RPMI7951 (cell line): ENCODE results near the gene SIAH1. TPM values are rescaled to one million over a fixed set of nuclear protein-coding genes. Genes with fewer than 3 reads are reported as not detected.
"Not testable (repeated sequence)": the region's sequence is repeated elsewhere in the genome, so short reads cannot be mapped to it uniquely, and the experiment has no call there.

Experiments used
- DNase-seq: peaks from one replicate; pipeline ENCODE4 v3.0.0-alpha.2; 2012; ENCODE audit warnings: low read depth
- total RNA-seq: library from RNA; depleted of rRNA; stranded (reverse); fragments of >200 nt; shearing (Covaris generic); gene quantifications from 2 replicates; pipeline ENCODE4 v1.2.3, GENCODE V29; 2014

Gene SIAH1
- total RNA-seq, 1 experiment from 2014 or later, result 28.0 TPM

DNA sequence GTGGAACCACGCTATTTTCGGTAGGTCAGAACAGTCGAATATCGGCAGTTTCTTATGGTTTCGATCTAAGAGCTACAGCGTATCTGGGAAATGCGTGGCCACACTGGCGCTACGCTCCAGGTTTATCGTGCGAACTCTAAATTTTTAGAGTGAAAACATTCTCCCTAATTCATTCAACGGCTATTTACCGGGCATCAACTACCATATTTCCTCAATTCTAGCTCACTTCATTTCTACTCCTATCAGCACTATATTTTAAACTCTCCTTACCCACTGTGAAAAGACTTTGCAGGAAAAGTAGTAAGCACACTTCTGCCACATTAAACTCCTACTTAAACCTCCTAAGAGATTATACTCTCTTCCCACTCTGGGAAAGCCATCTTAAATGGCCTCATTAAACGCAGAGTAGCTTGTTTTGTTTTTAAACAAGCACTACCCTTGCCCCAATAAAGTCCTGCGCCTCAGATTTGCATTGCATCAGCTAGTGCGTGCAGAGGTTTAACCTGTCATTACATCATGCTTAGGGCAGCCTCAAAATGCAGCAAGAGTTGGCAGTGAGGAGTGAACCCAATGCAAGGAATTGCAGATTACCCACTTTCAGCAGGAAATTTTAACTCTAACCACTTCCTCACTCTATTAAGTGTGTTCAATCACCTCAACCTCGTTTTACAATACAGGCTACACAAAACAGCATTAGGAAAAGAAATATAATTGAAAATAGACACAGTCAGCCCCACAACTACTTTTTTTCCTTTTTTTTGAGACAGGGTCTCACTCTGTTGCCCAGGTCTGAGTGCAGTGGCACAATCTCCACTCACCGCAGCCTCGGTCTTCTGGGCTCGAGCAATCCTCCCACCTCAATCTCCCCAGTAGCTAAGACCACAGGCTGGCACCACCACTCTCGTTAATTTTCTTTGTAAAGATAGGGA lies 18.8 kb downstream of the SIAH1 start:
- DNase-seq, result peak; percentile 74

DNA sequence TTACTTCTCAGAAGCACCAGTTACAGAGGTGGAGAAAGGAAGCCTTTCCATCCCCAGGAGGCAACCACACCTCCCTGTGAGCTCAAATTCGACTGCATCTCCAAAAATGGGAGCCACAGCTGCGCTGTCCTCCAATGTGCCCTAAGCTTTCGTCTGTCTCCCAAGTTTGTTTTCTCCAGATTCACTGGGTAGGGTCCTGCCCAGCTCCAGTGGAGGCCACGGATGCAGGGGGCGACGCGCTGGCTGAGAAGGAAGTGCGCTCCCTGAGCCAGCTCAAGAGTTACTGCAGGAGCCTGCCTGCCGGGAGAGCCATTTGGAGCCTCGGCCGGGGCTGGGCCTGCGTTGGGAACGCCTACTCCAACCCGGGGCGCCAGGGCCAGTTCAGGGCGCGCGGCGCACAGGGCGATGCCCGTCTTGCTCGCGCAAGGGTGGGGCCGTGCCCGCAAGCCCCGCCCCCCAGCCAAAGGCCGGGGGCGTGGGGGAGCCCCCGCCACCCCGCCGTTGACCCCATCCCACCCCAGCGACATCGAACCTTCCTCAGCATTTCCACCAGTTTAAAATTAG lies 19.5 kb downstream of the SIAH1 start:
- peak; percentile 86 for DNase-seq

DNA sequence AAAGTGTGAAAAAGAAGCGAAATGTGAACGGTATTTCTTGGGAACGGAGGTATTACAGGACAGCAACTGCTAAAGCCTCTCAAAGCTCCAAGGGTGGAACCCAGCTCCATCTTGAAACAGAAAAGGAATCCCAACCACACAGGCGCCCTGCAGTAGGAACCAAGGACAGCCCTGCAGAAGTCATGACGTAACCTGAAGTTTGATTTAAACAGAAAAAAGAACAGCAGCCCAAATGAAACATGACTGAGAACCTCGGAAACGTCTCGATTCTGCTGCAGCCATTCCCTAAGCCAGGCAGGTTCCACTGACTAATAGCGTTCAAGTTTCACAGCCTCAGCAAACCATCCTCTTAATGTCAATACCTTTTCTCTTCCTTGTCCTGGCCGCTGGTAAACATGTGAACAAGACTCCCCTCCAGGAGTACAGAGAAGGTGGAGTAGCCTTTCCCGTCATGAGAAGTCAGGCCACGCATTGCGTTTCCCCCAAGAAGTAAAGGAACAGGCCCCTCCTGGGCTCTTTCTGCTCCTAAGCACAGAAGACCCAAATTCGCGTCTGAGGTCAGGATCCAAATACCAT lies 20.1 kb downstream of the SIAH1 start:
- DNase-seq, result no peak

DNA sequence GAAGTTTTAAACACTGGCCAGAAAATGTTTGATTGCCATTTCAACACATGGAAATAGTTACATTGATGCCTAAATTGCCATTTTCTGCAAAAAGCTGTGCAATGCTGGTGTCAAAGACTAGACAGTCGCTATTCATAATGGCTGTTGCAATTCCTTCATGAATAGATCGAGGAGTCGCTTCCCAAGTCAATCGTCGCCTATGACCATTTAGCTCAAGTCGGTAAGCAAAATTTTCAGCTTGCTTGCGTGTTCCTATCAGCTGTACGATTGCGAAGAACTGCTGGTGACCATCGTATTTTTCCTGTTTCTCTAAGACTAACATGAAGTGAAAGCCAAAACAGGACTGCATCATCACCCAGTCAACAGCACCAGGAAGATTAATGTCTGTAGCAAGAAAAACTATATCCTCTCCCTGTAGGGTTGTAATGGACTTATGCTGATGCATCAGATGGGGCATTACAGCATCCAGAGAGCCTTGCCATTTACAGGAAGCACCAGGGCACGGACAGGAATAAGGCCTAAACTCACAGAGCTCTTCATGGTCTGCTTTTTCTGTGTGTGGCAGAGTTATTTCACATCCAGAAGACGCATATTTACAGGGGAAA lies 23.6 kb downstream of the SIAH1 start:
- no peak for DNase-seq

DNA sequence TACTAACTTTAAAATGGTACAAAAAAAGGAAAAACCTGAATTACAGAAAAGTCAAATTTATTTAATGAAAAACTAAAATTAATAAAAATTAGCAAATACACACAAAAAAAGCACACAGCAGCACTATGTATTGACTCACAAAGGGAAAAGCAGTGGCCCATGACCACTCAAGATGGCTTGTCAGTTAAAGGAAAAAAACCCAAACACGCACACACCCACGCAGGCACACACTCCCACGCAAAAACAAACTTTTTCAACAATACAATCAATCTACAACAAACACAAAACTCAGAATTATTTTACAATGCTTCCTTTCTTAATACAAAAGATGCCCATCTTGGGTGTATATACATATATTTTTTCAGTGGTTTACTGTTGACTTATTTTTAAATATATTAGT lies 24.2 kb downstream of the SIAH1 start:
- no peak for DNase-seq

DNA sequence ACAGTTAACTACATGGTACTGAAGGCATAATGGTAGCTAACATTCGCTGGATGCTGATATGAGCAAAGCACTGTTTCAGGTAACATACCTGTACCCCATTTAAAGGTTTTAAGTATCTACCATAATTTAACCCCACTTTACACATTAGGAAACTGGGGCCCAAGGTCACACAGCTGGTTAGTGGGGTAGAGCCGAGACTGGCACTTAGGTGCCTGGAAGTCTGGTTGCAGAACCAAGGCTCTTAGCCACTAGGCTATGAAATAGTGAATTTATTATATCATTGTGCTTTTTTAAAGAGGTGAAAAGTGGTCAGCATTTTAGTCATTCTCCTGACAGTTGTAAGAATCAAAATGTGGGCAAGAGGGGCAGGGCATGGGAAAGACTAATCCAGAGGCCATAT lies 25.2 kb downstream of the SIAH1 start:
- DNase-seq, result no peak

DNA sequence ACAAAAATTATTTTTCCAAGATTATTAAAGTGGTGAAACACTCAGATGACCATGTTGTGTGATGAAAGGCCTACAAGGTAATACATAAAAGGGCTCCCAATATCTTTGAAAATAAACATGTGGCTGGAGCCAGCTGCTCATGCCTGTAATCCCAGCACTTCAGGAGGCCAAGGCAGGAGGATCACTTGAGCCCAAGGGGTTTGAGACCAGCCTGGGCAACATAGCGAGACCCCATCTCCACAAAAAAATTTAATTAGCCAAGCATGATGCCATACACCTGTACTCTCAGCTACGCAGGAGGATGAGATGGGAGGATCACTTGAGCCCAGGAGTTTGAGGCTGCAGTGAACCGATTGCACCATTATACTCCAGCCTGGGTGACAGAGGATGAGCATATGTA lies 26.8 kb downstream of the SIAH1 start:
- DNase-seq, result no peak

DNA sequence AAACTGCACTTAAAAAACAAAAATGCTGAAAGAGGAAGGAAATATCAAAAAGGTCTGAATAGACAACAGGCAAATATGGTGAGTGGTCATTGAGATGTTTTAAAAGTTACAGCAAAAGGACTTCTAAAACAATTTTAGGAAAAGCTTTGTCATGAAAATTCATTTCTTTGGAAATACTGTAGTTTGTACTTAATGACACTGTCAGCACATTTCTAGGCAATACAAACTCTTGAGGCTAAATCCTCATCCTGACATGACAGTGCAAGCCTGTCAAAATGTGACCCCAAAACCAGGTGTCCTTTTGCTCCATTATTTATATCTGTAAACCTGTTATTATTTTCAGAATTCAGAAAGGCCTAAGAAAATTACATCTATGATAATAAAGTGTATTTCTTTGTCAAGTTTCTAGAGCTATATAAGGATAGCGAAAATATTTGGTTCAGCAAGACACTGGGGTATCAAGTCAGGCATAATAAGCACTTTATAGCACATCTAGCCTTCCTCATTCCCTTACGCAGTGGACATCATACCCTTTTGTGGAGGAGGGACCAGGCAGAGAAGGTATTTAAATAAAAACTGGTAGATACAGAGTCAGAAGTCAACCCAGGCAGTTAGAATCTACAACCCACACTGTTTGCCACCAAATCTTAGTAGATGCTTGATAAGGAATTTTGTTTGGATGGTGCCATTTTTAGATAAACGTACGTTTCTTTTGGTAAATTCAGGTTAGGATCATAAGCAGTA lies 28.4 kb downstream of the SIAH1 start:
- DNase-seq, result no peak

DNA sequence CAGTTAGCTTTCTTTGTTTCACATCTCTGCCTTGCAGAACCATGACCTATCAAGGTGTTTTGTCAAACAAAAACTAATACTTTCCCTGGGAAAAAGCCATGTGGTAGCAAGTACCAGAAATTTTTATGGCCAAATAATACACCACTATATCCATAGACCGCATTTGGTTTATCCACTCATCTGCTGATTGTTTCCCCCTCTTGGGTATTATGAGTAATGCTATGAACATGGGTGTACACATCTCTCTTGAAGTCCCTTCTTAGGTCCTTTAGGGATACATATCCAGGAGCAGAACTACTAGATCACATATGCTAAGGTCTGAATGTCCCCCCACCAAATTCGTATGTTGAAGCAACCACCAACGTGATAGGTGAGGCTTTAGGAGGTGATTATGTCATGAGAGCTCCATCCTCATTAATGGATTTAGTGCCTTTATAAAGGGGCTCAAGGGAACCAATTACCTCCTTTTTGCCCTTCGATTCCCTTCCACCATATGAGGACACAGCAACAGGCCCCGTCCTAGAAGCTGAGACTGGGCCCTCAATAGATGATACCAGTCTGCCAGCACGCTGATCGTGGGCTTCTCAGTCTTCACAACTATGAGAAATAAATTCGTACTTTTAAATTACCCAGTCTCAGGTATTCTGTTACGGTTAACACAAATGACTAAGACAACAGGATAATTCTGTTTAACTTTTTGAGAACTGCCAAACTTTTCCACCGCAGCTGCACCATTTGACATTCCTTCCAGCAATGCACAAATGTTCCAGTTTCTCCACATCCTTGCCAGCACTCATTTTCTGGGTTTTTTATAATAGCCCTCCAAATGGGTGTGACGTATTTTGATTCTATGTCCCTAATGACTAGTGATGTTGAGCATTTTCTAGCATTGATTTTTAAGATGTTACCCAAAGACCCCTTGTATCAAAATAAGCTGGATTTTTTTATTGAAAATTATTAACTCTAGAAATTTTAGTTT lies 30.0 kb downstream of the SIAH1 start:
- no peak for DNase-seq

DNA sequence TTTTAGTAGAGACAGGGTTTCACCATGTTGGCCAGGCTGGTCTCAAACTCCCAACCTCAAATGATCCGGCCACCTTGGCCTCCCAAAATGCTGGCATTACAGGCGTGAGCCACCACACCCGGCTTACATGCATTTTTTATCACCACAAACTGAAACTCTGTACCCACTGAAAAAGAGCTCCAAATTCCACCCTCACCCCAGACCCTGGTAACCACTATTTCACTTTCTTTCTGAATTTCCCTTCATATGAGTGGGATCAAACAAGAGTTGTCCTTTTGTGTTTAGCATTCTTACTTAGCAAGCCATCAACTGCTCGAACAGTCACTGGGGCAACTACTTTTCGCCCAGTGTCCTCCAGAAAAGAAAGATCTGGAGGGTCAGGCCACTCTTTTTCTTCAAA lies 30.8 kb downstream of the SIAH1 start:
- DNase-seq, result not testable (repeated sequence)

DNA sequence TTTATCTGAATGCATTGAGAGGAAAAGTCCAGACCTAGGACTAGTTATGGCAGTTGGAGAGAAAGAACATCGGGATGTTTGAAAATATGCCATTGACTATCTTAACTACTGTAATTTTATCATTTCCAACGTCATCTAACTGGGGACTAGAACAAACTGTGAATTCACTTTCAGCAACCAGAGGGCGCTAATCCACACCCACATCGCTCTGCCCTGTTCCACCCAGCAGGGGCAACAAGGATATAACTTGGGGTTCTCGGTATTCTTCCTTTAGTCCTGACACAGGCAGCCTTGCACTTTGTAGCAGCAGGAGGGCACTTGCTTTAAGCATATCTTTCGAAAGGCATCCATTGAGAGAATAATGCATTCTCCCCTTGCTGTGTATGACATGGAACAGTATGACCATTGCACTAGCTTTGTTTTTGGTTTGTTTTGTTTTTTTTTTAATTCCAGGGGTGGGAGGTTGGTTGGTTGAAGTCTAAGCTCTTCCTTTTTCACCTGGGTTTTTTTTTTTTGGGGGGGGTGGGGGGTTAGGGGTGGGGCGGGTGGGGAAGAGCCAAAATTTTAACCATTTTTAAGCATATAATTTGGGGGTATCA lies 31.5 kb downstream of the SIAH1 start:
- DNase-seq, result peak; percentile 67

DNA sequence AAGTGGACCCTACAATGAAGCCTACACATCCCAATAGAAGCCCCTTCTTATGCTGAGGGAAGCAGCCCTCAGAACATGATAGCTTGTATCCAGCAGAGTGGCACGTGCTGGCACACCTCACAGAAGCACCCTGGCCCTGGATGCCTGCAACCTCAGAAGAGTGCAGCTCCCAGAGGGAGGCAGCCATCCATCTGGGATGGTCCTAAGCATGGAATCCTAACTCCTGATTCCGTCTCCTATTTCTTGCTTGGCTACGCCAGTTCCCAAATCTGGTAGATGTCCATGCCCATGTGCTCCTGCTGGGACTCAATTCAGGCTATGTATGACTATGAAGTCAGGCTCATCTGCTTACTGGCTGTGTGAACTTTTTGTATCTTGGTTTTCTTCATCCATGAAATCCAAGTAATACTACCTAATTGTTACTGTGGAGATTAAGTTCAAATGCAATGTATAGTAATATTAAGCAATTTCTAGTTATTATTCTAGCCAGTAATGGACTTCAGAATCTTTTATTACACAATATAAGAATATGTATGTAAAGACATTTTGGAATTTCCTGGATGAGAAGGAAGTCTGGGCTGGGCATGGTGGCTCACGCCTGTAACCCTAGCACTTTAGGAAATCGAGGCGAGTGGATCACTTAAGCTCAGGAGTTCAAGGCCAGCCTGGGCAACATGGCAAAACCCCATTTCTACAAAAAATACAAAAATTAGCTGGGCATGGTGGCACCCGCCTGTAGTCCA lies 32.4 kb downstream of the SIAH1 start:
- DNase-seq, result no peak

DNA sequence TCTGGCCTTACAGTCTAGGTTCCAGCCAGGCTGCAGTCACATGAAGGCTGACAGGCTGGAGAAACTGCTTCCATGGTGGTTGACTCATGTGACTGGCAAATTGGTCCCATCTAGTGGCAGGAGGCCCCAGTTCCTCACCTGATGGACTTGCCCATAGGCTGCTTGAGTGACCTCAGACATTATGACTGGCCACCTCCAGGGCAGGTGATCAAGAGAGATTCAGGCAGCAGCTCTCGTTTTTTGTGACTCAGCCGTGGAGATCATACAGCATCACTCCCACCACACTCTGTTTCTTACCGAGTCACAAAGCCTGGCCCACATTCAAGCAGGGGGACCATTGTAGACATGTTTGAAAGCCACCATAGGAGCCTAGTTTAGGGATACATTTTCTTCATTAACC lies 34.5 kb downstream of the SIAH1 start:
- no peak for DNase-seq

DNA sequence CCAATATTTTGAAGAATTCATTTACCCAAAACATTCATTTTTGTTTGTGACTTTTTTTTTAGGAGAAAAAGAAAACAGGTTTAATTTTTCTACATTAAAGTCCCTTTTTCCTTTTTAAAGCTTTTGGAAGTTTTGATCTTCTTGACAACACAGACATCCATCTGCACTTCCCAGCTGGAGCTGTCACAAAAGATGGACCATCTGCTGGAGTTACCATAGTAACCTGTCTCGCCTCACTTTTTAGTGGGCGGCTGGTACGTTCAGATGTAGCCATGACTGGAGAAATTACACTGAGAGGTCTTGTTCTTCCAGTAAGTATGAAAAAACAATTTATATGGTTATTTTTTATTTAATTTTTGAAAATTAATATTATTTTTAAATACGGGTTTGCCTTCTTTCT lies 37.2 kb downstream of the SIAH1 start:
- DNase-seq, result no peak

DNA sequence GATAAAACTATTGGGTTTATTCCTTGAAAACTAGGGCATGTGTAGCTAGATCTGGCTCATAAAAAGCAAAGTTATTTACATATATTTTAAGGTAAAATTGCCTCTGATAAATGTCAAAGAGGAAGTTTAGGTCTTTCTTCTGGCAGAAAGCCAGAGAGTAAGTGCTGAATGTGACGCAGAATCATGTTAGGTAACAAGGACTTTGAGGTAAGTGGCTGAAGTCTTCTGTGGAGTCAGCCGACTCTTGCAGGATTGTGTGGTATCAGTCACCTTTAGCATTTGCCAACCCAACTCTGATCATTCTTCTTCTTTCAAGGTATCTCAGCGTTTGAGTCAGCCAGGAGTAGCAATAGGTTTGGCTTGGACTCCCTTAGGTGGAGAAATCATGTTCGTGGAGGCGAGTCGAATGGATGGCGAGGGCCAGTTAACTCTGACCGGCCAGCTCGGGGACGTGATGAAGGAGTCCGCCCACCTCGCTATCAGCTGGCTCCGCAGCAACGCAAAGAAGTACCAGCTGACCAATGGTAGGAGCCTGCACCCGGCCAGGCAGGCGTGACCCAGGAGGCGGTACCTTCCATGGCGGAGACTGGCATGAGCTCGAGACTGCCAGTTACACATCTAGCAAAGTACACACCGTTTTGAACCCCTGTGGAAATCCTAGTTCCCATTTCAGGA lies 37.9 kb downstream of the SIAH1 start:
- no peak for DNase-seq

DNA sequence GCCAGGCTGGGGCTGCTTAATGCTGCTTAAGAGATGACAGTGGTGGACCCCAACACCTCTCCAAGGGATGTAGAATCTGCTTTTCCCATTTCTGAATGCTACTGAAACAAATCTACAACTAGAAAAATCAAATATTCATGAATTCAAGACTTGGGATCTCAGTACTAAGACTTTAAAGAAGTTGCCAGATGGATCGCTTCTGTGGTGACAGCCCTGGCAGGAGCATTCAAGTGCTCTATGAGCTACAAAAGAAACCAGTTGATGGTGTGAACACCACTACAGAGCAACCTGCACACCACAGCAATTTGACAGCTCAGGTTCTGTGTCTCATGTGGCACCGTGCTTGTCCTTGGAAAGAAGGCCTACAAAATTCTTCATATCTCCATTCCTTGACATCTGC lies 42.6 kb downstream of the SIAH1 start:
- DNase-seq, result no peak

DNA sequence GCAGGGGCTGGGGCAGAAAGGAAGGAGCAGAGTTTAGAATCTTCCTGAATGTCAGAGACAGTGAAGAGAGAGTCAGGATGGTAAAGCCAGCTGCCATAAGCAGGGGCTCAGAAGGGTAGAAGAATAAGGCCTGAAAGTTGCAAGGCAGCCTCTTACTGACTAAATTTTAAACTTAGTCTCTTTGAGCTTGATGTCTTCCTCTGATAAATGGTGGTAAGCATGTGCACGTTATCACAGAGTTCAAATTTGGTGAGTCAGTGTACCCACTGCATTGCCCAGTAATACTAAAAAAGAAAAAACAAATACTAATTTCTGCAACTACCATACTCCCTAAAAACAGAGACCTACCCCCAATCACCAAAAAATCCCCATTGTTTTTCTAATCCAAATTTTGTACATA lies 45.2 kb downstream of the SIAH1 start:
- DNase-seq, result no peak

DNA sequence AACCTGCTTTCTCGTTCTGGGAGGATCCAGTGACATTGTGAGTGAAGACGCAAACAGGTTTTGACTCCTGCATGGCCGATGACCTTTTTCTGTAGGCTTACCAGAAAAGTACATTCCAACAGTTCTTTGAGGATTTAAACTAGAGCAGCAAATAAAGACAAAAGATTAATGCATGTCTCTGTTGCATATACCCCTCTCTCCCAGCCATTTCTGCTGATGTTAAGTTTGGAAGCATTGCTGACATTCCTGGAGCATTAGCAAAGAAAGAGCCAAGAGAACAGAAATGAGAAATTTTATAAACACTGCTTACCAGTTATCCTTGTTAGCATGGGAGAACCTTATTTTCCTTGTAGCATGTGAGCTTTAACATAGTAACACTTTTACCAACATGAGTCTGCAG lies 49.3 kb downstream of the SIAH1 start:
- no peak for DNase-seq

DNA sequence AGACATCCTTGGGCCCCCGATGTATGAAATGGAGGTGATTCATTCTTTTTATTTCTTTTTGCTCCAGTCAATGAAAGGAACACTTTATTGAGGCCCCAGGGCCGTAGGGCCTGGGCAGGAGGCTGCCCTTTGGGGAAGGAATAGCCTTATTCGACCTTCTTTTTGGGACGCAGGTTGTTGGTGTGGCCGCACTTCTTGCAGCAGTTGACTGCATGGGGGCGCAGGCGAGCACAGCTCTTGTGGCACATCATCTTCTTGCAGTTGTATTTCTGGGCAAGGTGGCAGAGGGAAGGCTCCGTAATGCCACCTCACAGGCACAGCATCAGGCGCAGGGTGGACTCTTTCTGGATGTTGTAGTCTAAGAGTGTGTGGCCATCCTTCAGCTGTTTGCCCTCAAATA lies 50.9 kb downstream of the SIAH1 start:
- no peak for DNase-seq
